Measurements from ENCODE around the gene KCTD16.

The KCTD16 gene

DNA sequence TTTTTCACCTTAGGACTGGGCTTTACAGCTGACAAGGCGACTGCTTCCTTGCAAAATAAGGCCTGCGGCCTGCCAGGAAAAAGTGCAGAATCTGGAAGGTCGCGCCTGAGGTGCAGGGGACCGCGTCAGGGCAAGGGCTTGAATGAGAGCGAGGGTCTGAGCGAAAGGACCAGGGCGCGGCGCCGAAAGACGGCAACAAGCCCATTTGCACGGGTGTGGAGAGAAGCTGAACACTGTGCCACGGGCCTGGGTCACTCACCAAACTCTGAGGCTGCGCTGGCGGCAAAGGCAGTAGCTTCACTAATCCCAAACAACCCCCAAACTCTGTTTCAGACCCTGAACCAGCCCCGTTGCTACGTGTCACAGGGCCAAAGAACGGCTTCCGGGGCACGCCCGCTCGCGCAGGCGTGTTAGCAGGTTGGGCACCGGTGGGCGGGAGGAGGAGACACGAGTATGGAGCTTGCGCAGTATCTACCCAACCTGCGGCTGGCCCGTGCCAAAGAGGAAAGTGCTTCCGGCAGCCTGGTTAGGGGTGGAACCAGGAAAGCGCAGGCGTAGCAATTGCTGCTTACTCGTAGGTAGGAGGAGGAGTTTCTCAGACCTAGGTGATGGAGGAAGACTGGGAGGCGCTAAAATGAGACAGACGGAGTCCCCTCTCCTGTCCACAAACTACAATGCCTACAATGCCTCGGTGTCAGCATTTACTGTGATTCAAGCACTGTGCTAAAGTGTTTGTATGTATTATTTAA lies at the start of gene KCTD16, which contains the start of gene YIPF5:
Gene KCTD16 (plus strand): TSS at position 598 of the 749 bp plus-strand sequence.
Gene YIPF5 (minus strand): TSS at position 384 of the 749 bp plus-strand sequence. CDS start 704 bp downstream, outside the sequence.
- Histone ChIP-seq H3K9me3 (ENCODE audit: low read length) (no peaks in the 10 kb centered on the region), H3K4me1 (ENCODE audit: insufficient read depth, low read length) (peaks cover 20% of the 10 kb centered on the region), H3K36me3 (ENCODE audit: insufficient read depth, low read length) (peaks cover 7% of the 10 kb centered on the region), H3K27me3 (ENCODE audit: control insufficient read depth in 1 of 2, insufficient read depth in 2 of 2, low read length in 2 of 2) (peaks cover 0 to 8% of the 10 kb centered on the region in 2 donors), H3K9ac (ENCODE audit: low read length) (peak within 1 kb of the TSS; percentile 63), H3K27ac (ENCODE audit: low read depth, low read length) (peak within 1 kb of the TSS; percentile 83), H3K4me3 (ENCODE audit: low read depth in 1 of 2, low read length in 2 of 2) (peak within 1 kb of the TSS; percentile 82)

DNA sequence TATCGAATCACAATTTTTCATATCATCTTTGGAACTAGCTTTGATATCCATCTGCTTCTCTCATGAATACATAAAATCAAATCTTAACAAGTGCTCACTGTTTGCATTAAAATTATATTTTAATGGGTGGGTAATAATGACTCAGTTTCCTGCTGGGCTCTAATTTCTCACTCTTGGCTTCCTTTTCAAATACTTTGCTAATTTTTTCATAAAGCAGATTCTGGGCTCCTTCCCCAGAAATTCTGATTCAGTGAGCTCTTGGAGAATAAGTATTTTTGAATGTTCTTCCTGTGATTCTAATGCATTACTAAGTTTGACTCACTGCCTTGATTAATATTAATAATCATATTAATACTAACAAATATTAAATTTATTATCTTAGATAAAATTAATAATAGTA lies 49.1 kb upstream of the KCTD16 start:
- Histone ChIP-seq H3K4me1 (ENCODE audit: insufficient read depth, low read length) (no peaks in the 10 kb centered on the region), H3K36me3 (ENCODE audit: insufficient read depth, low read length) (no peaks in the 10 kb centered on the region), H3K9ac (ENCODE audit: low read length) (no peak overlapping the region), H3K27me3 (ENCODE audit: control insufficient read depth in 1 of 2, insufficient read depth in 2 of 2, low read length in 2 of 2) (no peaks in the 10 kb centered on the region), H3K4me3 (ENCODE audit: low read depth in 1 of 2, low read length in 2 of 2) (no peak overlapping the region), H3K9me3 (ENCODE audit: low read length) (no peaks in the 10 kb centered on the region), H3K27ac (ENCODE audit: low read depth, low read length) (no peak overlapping the region)

DNA sequence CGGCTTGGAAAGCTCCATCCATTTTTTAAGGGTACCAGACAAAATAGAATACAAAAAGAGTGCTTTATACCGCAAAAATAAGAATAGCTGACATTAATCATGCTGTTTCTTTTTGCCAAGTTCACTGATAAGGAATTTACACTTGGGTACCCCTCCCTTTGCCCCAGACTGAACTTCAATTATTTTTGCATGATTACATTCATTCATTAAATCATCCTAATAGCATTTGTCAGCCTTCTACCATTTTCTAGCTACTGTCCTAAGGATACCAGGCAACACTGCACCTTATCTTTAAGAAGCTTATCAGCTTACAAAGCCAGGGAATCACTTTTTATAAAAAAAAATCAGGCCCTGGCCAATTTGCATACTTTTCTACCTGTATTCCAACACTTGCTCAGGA lies 48.6 kb upstream of the KCTD16 start:
- Histone ChIP-seq H3K36me3 (ENCODE audit: insufficient read depth, low read length) (no peaks in the 10 kb centered on the region), H3K4me3 (ENCODE audit: low read depth in 1 of 2, low read length in 2 of 2) (no peak overlapping the region), H3K27ac (ENCODE audit: low read depth, low read length) (no peak overlapping the region), H3K9me3 (ENCODE audit: low read length) (no peaks in the 10 kb centered on the region), H3K27me3 (ENCODE audit: control insufficient read depth in 1 of 2, insufficient read depth in 2 of 2, low read length in 2 of 2) (no peaks in the 10 kb centered on the region), H3K4me1 (ENCODE audit: insufficient read depth, low read length) (no peaks in the 10 kb centered on the region), H3K9ac (ENCODE audit: low read length) (no peak overlapping the region)

DNA sequence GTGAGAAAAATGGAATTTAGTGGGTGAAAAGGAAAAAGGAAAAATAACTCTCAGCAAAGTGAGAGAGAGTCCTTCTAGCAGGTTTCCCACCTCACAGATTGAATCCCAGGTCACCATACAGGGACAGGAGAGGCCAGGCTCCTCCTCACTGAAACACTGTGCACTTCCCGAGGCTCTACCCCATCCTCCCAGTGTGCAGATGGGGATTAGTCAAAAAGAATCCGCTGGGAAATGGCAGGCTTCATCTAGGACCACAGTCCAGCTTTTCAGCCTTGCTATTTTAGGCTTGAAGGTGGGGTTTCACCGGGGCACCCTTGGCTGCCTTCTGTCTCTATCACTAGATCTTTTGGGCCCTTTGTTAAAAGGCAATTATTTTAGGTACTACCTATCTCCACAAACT lies 48.0 kb upstream of the KCTD16 start:
- H3K9ac ChIP-seq (ENCODE audit: low read length), result no peak overlapping the region
- no peaks in the 10 kb centered on the region for H3K36me3 ChIP-seq (ENCODE audit: insufficient read depth, low read length)
- no peaks in the 10 kb centered on the region for H3K9me3 ChIP-seq (ENCODE audit: low read length)
- no peak overlapping the region for H3K4me3 ChIP-seq (ENCODE audit: low read depth in 1 of 2, low read length in 2 of 2)
- H3K27ac ChIP-seq (ENCODE audit: low read depth, low read length), result no peak overlapping the region
- H3K4me1 ChIP-seq (ENCODE audit: insufficient read depth, low read length), result no peaks in the 10 kb centered on the region
- no peaks in the 10 kb centered on the region for H3K27me3 ChIP-seq (ENCODE audit: control insufficient read depth in 1 of 2, insufficient read depth in 2 of 2, low read length in 2 of 2)

DNA sequence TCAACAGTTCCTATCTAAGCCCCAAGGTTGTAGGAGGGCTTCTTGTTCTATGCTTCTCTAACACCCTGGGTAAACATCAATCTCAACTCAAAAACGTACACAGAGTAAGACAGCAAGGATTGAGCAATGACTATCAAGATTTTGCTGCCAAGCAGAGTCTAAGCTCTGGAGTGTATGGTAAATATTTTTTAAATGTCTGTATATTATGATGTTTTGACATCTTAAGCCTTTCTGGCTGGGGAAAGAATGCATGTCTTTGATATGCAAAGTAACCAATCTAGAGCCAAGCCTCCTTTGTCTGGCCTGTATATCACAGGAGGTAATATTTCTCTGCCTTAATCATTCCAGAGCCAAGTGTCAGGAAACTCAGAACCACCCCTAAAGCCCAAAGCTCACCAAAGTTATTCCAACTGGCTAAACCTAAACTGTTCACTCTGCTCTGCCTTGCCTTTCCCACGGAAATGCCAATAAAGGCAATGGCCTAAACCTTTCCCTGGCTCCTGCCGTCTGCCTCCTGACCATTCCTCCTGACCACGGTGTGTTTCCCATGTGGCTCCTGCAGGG lies 45.4 kb upstream of the KCTD16 start:
- Histone ChIP-seq H3K27me3 (ENCODE audit: control insufficient read depth in 1 of 2, insufficient read depth in 2 of 2, low read length in 2 of 2) (no peaks in the 10 kb centered on the region), H3K9me3 (ENCODE audit: low read length) (no peaks in the 10 kb centered on the region), H3K27ac (ENCODE audit: low read depth, low read length) (no peak overlapping the region), H3K4me3 (ENCODE audit: low read depth in 1 of 2, low read length in 2 of 2) (no peak overlapping the region), H3K36me3 (ENCODE audit: insufficient read depth, low read length) (no peaks in the 10 kb centered on the region), H3K9ac (ENCODE audit: low read length) (no peak overlapping the region), H3K4me1 (ENCODE audit: insufficient read depth, low read length) (no peaks in the 10 kb centered on the region)

DNA sequence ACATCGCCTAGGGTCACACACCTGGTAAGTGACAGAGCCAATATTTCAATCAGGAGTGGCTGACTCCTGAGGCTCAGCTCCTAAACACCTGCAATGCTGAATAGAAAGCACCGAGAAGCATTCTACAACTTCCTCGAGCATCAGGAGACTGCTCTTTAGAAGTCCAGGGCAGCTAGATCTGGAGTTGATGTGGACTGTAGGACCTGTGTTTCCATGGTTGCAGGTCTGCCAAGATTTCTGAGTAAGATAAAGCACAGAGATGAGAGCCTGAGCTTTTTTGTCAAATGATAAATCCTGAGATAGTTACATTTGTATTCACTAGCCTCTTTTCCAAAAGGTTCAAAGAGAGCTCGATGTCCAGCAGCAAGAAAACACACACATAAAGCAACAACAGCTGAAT lies 44.0 kb upstream of the KCTD16 start:
- Histone ChIP-seq H3K9me3 (ENCODE audit: low read length) (no peaks in the 10 kb centered on the region), H3K27ac (ENCODE audit: low read depth, low read length) (no peak overlapping the region), H3K4me1 (ENCODE audit: insufficient read depth, low read length) (no peaks in the 10 kb centered on the region), H3K4me3 (ENCODE audit: low read depth in 1 of 2, low read length in 2 of 2) (no peak overlapping the region), H3K27me3 (ENCODE audit: control insufficient read depth in 1 of 2, insufficient read depth in 2 of 2, low read length in 2 of 2) (no peaks in the 10 kb centered on the region), H3K9ac (ENCODE audit: low read length) (no peak overlapping the region), H3K36me3 (ENCODE audit: insufficient read depth, low read length) (no peaks in the 10 kb centered on the region)

DNA sequence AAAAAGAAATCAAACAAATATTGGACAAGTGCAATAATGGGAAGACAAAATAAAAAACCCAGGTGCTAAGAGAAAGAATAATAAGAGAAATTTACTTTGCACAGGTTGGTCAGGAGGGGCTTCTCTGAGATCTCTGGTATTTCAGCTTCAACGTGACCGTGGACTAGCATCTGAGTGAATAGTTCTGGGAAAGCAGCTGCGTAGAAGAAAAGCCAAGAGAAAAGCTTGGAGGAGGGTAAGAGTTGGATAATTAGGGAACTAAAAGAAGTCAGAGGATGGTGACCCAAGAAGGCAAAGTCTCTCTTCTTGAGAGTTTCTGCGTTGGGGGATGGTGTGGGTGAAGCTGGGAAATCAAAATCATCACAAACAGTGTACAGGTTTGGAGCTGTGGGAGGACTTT lies 41.8 kb upstream of the KCTD16 start:
- no peaks in the 10 kb centered on the region for H3K36me3 ChIP-seq (ENCODE audit: insufficient read depth, low read length)
- no peaks in the 10 kb centered on the region for H3K9me3 ChIP-seq (ENCODE audit: low read length)
- H3K27ac ChIP-seq (ENCODE audit: low read depth, low read length), result no peak overlapping the region
- no peaks in the 10 kb centered on the region for H3K4me1 ChIP-seq (ENCODE audit: insufficient read depth, low read length)
- no peak overlapping the region for H3K9ac ChIP-seq (ENCODE audit: low read length)
- no peaks in the 10 kb centered on the region for H3K27me3 ChIP-seq (ENCODE audit: control insufficient read depth in 1 of 2, insufficient read depth in 2 of 2, low read length in 2 of 2)
- no peak overlapping the region for H3K4me3 ChIP-seq (ENCODE audit: low read depth in 1 of 2, low read length in 2 of 2)

DNA sequence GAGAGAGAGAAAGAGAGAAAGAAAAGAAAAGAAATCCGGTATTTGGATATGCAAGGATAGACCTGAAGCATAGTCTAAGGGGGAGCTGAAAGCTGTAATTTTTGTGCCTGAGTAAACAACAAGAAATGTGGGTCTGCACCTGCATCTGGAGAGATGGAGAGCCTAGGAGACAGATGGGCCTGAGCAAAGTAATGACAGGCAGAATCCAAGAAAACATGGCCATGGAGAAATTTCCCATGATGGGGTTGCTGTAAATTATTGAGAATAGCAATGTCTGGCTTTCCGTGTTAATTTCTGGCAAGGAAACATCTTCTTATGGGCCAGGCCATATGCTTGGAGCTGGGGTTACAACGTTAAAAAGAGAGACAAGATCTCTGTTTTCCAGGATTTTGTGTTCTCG lies 40.4 kb upstream of the KCTD16 start:
- no peaks in the 10 kb centered on the region for H3K4me1 ChIP-seq (ENCODE audit: insufficient read depth, low read length)
- no peaks in the 10 kb centered on the region for H3K36me3 ChIP-seq (ENCODE audit: insufficient read depth, low read length)
- H3K9ac ChIP-seq (ENCODE audit: low read length), result no peak overlapping the region
- H3K27me3 ChIP-seq (ENCODE audit: control insufficient read depth in 1 of 2, insufficient read depth in 2 of 2, low read length in 2 of 2), result no peaks in the 10 kb centered on the region
- no peaks in the 10 kb centered on the region for H3K9me3 ChIP-seq (ENCODE audit: low read length)
- no peak overlapping the region for H3K27ac ChIP-seq (ENCODE audit: low read depth, low read length)
- H3K4me3 ChIP-seq (ENCODE audit: low read depth in 1 of 2, low read length in 2 of 2), result no peak overlapping the region

DNA sequence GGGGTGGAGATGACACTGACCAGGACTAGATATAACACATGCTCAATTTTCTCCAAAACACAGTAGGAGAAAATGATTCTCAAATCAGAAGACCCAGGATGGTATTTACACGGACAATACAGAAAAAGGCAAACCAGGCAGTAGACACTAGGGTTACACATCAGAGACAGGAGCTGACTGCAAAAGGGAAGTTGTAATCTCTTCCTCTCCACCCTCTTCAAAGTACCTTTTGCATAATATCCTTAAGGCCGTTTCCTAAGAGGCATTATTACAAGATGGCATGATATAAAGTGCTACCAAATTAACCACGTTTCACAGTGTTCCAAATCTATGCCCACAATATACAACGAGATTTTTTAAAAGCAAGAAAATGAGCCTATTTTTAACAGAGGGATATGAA lies 39.4 kb upstream of the KCTD16 start:
- Histone ChIP-seq H3K9me3 (ENCODE audit: low read length) (no peaks in the 10 kb centered on the region), H3K27ac (ENCODE audit: low read depth, low read length) (no peak overlapping the region), H3K27me3 (ENCODE audit: control insufficient read depth in 1 of 2, insufficient read depth in 2 of 2, low read length in 2 of 2) (no peaks in the 10 kb centered on the region), H3K36me3 (ENCODE audit: insufficient read depth, low read length) (no peaks in the 10 kb centered on the region), H3K9ac (ENCODE audit: low read length) (no peak overlapping the region), H3K4me1 (ENCODE audit: insufficient read depth, low read length) (no peaks in the 10 kb centered on the region), H3K4me3 (ENCODE audit: low read depth in 1 of 2, low read length in 2 of 2) (no peak overlapping the region)

DNA sequence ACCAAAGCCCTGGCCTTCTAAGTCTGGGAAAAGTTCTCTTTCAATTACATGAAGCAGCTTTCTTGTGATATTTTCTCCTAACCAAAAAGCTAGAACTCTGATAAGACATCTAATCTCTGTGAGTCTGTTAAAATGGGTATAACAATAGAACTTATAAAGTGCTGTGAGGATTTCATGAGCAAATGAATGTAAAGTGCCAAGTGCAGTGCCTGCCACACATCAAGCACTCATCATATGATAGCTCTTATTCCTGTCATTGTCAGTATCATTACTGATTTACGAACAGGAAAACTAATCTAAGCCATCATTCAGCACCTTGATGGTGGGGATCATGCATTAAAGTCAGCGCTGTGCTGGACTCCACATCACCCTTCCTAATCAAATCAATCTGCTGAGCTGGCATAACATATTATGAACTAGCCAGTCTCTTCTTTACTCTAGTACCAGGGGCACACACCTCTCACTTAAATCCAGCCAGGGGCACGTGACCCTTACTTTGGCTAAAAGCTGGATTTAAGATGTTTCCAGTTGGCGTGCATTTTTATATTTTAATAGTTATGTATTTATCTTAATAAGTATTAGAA lies 37.5 kb upstream of the KCTD16 start:
- Histone ChIP-seq H3K27ac (ENCODE audit: low read depth, low read length) (no peak overlapping the region), H3K4me1 (ENCODE audit: insufficient read depth, low read length) (no peaks in the 10 kb centered on the region), H3K36me3 (ENCODE audit: insufficient read depth, low read length) (no peaks in the 10 kb centered on the region), H3K4me3 (ENCODE audit: low read depth in 1 of 2, low read length in 2 of 2) (no peak overlapping the region), H3K9me3 (ENCODE audit: low read length) (no peaks in the 10 kb centered on the region), H3K9ac (ENCODE audit: low read length) (no peak overlapping the region), H3K27me3 (ENCODE audit: control insufficient read depth in 1 of 2, insufficient read depth in 2 of 2, low read length in 2 of 2) (no peaks in the 10 kb centered on the region)

DNA sequence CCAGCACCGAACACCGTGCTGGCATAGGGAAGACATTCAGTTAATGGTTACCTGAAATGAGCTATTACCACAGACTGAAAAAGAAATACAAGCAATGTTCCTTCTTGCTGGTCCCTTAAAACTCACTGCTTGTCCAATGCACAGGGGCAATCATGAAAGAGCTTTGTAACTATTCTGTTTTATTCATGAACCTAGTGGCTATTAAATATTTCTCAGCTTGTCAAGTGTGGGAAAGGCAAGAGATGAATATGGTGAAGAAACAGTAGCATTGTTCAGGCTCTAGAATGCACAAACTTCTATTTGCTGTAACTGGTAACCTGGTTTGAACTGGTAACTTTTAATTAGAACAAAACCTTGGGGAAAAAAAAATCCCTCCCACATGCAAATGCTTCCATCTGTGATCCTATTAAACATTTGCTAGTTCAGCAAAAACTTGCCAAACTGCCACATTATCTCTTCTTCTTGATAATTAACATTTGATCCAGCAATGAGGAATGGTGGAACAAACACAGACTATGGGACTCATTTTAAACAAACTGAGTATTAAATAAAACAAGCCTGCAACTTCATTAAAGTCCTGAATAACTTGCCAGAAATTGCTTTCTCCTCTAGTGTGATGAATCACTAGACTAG lies 36.4 kb upstream of the KCTD16 start:
- Histone ChIP-seq H3K27ac (ENCODE audit: low read depth, low read length) (no peak overlapping the region), H3K9ac (ENCODE audit: low read length) (no peak overlapping the region), H3K9me3 (ENCODE audit: low read length) (no peaks in the 10 kb centered on the region), H3K4me1 (ENCODE audit: insufficient read depth, low read length) (no peaks in the 10 kb centered on the region), H3K4me3 (ENCODE audit: low read depth in 1 of 2, low read length in 2 of 2) (no peak overlapping the region), H3K27me3 (ENCODE audit: control insufficient read depth in 1 of 2, insufficient read depth in 2 of 2, low read length in 2 of 2) (no peaks in the 10 kb centered on the region), H3K36me3 (ENCODE audit: insufficient read depth, low read length) (no peaks in the 10 kb centered on the region)

Measured in muscle layer of colon (tissue), 2 donors.